HepG2 (cell line): ENCODE data around the gene AHCYL2. TPM values are rescaled to one million over a fixed set of nuclear protein-coding genes. Genes with fewer than 3 reads are reported as not detected.

ENCODE experiments used
- ATAC-seq: fragments of 200-7000 bp; cut with Tn5 transposase; 3 replicates; pipeline ENCODE4 v1.9.1; 2020; ENCODE audit warnings: mild to moderate bottlenecking, moderate library complexity
- BruUV-seq: library from RNA; stranded (reverse); fragments of 400-500 nt; replicated peaks from 2 replicates; lab custom pipeline; 2021; lab: Mats Ljungman, UMichigan
- CTCF ChIA-PET: fragments of 300-600 bp; formaldehyde crosslinking; extraction: SDS; loops from one replicate; lab custom pipeline; 2021; ENCODE audit warnings: low total read pairs, inconsistent platforms, low intra/inter-chr PET ratio; lab: Yijun Ruan, JAX
- POLR2A ChIA-PET: fragments of 350-600 bp; sonication (Branson Sonifier 250); formaldehyde crosslinking; loops from one replicate; lab custom pipeline; 2020; ENCODE audit warnings: antibody characterized with exemption, inconsistent platforms; lab: Yijun Ruan, JAX
- DNase-seq: peaks from one replicate; pipeline ENCODE4 v3.0.0-alpha.2; 2015; ENCODE audit warnings: low spot score
- FAIRE-seq: peaks from 3 replicates; lab custom pipeline; 2011; peaks lifted over from hg19 to GRCh38; lab: Jason Lieb, UNC
- H2AFZ ChIP-seq: one replicate; pipeline ENCODE4 v1.6.1; 2011; ENCODE audit warnings: low read length, inconsistent platforms
- H3K27ac ChIP-seq: fragments of 300-600 bp; 3 replicates; pipeline ENCODE4 v1.8.0; 2011; ENCODE audit warnings: mixed run types, mild to moderate bottlenecking, mixed read lengths, low read length, inconsistent platforms; ENCODE audit not compliant: insufficient read depth; ENCODE audit errors: extremely low read length
- H3K27me3 ChIP-seq, 2 experiments: fragments of 200-600 bp in 1 of 2; 2 replicates in 1 of 2; 3 replicates in 1 of 2; pipeline versions ENCODE4 v1.6.0 to v1.8.0; 2011; ENCODE audit warnings: low read length in 2 of 2, mild to moderate bottlenecking in 2 of 2, moderate library complexity in 2 of 2, inconsistent platforms in 1 of 2; ENCODE audit not compliant: insufficient read depth in 2 of 2, control insufficient read depth in 1 of 2
- H3K36me3 ChIP-seq, 2 experiments: fragments of 200-600 bp in 1 of 2; replicated peaks in 1 of 2; 2 replicates in 1 of 2; 3 replicates in 1 of 2; pipeline versions ENCODE4 v1.5.1 to v1.8.0; 2011; ENCODE audit warnings: low read length in 2 of 2, inconsistent platforms in 1 of 2; ENCODE audit not compliant: insufficient read depth in 2 of 2, control insufficient read depth in 1 of 2
- H3K4me1 ChIP-seq: 2 replicates; pipeline ENCODE4 v1.5.1; 2012; ENCODE audit warnings: low read length, inconsistent platforms; ENCODE audit not compliant: insufficient read depth
- H3K4me2 ChIP-seq: 2 replicates; pipeline ENCODE4 v1.6.0; 2011; ENCODE audit warnings: low read depth, low read length, inconsistent platforms
- H3K4me3 ChIP-seq, 3 experiments: fragments of 200-600 bp in 1 of 3; sonication (generic), shearing (Covaris generic) in 1 of 3; replicated peaks in 1 of 3; 2 replicates each; pipeline ENCODE4 v1.5.1; 2011 to 2016; ENCODE audit warnings: low read length in 3 of 3, inconsistent platforms in 2 of 3, low read depth in 2 of 3, mild to moderate bottlenecking in 2 of 3, control low read depth in 1 of 3, mixed read lengths in 1 of 3; ENCODE audit not compliant: insufficient read depth in 1 of 3
- H3K79me2 ChIP-seq: one replicate; pipeline ENCODE4 v1.6.1; 2011; ENCODE audit warnings: low read length, inconsistent platforms; ENCODE audit not compliant: insufficient read depth
- H3K9ac ChIP-seq: 2 replicates; pipeline ENCODE4 v1.6.0; 2011; ENCODE audit warnings: mild to moderate bottlenecking, low read depth, low read length, inconsistent platforms; ENCODE audit not compliant: insufficient read depth
- H3K9me3 ChIP-seq: 2 replicates; pipeline ENCODE4 v1.5.1; 2012; ENCODE audit warnings: mild to moderate bottlenecking, low read length
- H4K20me1 ChIP-seq: 2 replicates; pipeline ENCODE4 v1.6.0; 2011; ENCODE audit warnings: inconsistent platforms, mild to moderate bottlenecking, low read length, moderate library complexity; ENCODE audit not compliant: insufficient read depth
- MLX ChIP-seq: IDR thresholded peaks from 2 replicates; pipeline ENCODE4 v1.6.1; 2016
- NR0B2 ChIP-seq: sonication (generic); formaldehyde crosslinking; IDR thresholded peaks from 2 replicates; pipeline ENCODE4 v1.4.0; 2020; ENCODE audit warnings: mild to moderate bottlenecking, missing genetic modification reagents
- PRPF4 ChIP-seq: fragments of 200-400 bp; formaldehyde crosslinking; IDR thresholded peaks from 2 replicates; pipeline ENCODE4 v1.6.1; 2016; ENCODE audit warnings: low read length, low read depth; ENCODE audit not compliant: poor library complexity, severe bottlenecking
- ZBTB38 ChIP-seq: sonication (generic); formaldehyde crosslinking; IDR thresholded peaks from 2 replicates; pipeline ENCODE4 v1.5.1; 2020; ENCODE audit warnings: mild to moderate bottlenecking, missing genetic modification reagents
- ZNF234 ChIP-seq: sonication (generic); formaldehyde crosslinking; conservative IDR thresholded peaks from 2 replicates; pipeline ENCODE4 v1.5.1; 2020; ENCODE audit warnings: mild to moderate bottlenecking, missing genetic modification reagents
- ZNF468 ChIP-seq: sonication (generic); formaldehyde crosslinking; IDR thresholded peaks from 2 replicates; pipeline ENCODE4 v1.8.0; 2022; ENCODE audit warnings: mild to moderate bottlenecking, moderate library complexity, missing genetic modification reagents
- ZNF547 ChIP-seq: sonication (generic); formaldehyde crosslinking; IDR thresholded peaks from 2 replicates; pipeline ENCODE4 v1.5.1; 2020; ENCODE audit warnings: mild to moderate bottlenecking, missing genetic modification reagents
- WGBS: methylation state at CpG from one replicate; pipeline ENCODE4 v1.1.6; 2017; ENCODE audit warnings: low lambda C conversion rate; 5-methylcytosine and 5-hydroxymethylcytosine counted together
- in situ Hi-C: cut with HindIII; loops from 2 replicates; pipeline ENCODE4 v1.10.0; 2017; ENCODE audit warnings: low pct_unique_long_range_greater_than_20kb; ENCODE audit not compliant: extremely low pct_ligation_motif_present
- intact Hi-C: fragments of 100-400 bp; cut with micrococcal nuclease; formaldehyde crosslinking; loops from one replicate; pipeline ENCODE4 v1.10.0; 2022; ENCODE audit not compliant: unreplicated experiment
- polyA plus RNA-seq, 8 experiments: library from polyadenylated mRNA; depleted of rRNA in 3 of 8; stranded (reverse) in 7 of 8; unstranded in 1 of 8; fragments of >200 nt; fragmentation: Illumina TruSeq in 4 of 8; extraction: Trizol in 4 of 8; gene quantifications; 2 replicates each; pipeline versions ENCODE4 v1.2.1 to v1.2.3, GENCODE V29; 2011 to 2016; ENCODE audit warnings: low read depth in 4 of 8, missing spikeins in 1 of 8, mixed read lengths in 1 of 8; ENCODE audit not compliant: insufficient read depth in 1 of 8
- total RNA-seq, 5 experiments: library from RNA; depleted of rRNA; stranded (reverse); fragments of >200 nt; fragmentation: Illumina TruSeq; extraction: Trizol; gene quantifications; 2 replicates each; pipeline ENCODE4 v1.2.3, GENCODE V29; 2016; ENCODE audit warnings: low read depth in 1 of 5
- TF ChIP-seq, protein P1 (sequence below): IDR thresholded peaks from 2 replicates; pipeline ENCODE4 v1.4.0; 2020; ENCODE audit warnings: mild to moderate bottlenecking, missing genetic modification reagents
- TF ChIP-seq, protein P2 (sequence below): sonication (generic); formaldehyde crosslinking; IDR thresholded peaks from 2 replicates; pipeline ENCODE4 v1.4.0; 2020; ENCODE audit warnings: missing genetic modification reagents

Gene AHCYL2
- total and polyA plus RNA-seq, 2 of the 13 experiments (the other 11 are each of a cell fraction or from before 2014, with no cell fraction given): 9.5 to 14.7 TPM

- H4K20me1 ChIP-seq: no peaks in the 10 kb centered on the region
- no peak for FAIRE-seq
- DNase-seq: no peak
- H3K4me2 ChIP-seq: no peak overlapping the region
- no peaks in the 10 kb centered on the region for H3K4me1 ChIP-seq
- H3K27me3 ChIP-seq: no peaks in the 10 kb centered on the region
- CTCF ChIA-PET: no interaction called here
- no peaks in the 10 kb centered on the region for H3K9me3 ChIP-seq
- no peak overlapping the region for H2AFZ ChIP-seq
- H3K4me3 ChIP-seq: no peak overlapping the region
- no peaks in the 10 kb centered on the region for H3K36me3 ChIP-seq
- WGBS: 98% methylated on average over 4 of the region's 4 CpGs
- TF ChIP-seq ZNF234 (CRISPR knock-in tag): no peak
- no peak for TF ChIP-seq ZBTB38 (CRISPR knock-in tag)
- intact Hi-C loops (no loop called here), in situ Hi-C loops (no loop called here)
- no peak for ATAC-seq
- POLR2A ChIA-PET: no interaction called here
- no peak overlapping the region for H3K27ac ChIP-seq
- H3K9ac ChIP-seq: no peak overlapping the region
- no TSS peak for BruUV-seq
- no peaks in the 10 kb centered on the region for H3K79me2 ChIP-seq
Observed at GRCh38 chr7:129258649-129259389, 34.0 kb downstream of the AHCYL2 start.

- WGBS: 75% methylated on average over 2 of the region's 2 CpGs
- Histone ChIP-seq H3K79me2 (no peaks in the 10 kb centered on the region), H3K36me3 (no peaks in the 10 kb centered on the region), H3K4me2 (no peak overlapping the region), H3K4me3 (no peak overlapping the region), H4K20me1 (no peaks in the 10 kb centered on the region), H2AFZ (no peak overlapping the region), H3K9me3 (no peaks in the 10 kb centered on the region), H3K27me3 (no peaks in the 10 kb centered on the region), H3K27ac (no peak overlapping the region), H3K4me1 (no peaks in the 10 kb centered on the region), H3K9ac (no peak overlapping the region)
- ChIA-PET CTCF (no interaction called here), POLR2A (no interaction called here)
- FAIRE-seq (no peak), ATAC-seq (no peak), DNase-seq (no peak)
- in situ Hi-C loops (no loop called here), intact Hi-C loops (no loop called here)
- BruUV-seq: no TSS peak
- TF ChIP-seq ZNF468 (CRISPR knock-in tag) (no peak), PRPF4 (no peak), ZNF547 (CRISPR knock-in tag) (no peak), MLX (CRISPR knock-in tag) (no peak), NR0B2 (CRISPR knock-in tag) (no peak)
- TF ChIP-seq, protein P1, sequence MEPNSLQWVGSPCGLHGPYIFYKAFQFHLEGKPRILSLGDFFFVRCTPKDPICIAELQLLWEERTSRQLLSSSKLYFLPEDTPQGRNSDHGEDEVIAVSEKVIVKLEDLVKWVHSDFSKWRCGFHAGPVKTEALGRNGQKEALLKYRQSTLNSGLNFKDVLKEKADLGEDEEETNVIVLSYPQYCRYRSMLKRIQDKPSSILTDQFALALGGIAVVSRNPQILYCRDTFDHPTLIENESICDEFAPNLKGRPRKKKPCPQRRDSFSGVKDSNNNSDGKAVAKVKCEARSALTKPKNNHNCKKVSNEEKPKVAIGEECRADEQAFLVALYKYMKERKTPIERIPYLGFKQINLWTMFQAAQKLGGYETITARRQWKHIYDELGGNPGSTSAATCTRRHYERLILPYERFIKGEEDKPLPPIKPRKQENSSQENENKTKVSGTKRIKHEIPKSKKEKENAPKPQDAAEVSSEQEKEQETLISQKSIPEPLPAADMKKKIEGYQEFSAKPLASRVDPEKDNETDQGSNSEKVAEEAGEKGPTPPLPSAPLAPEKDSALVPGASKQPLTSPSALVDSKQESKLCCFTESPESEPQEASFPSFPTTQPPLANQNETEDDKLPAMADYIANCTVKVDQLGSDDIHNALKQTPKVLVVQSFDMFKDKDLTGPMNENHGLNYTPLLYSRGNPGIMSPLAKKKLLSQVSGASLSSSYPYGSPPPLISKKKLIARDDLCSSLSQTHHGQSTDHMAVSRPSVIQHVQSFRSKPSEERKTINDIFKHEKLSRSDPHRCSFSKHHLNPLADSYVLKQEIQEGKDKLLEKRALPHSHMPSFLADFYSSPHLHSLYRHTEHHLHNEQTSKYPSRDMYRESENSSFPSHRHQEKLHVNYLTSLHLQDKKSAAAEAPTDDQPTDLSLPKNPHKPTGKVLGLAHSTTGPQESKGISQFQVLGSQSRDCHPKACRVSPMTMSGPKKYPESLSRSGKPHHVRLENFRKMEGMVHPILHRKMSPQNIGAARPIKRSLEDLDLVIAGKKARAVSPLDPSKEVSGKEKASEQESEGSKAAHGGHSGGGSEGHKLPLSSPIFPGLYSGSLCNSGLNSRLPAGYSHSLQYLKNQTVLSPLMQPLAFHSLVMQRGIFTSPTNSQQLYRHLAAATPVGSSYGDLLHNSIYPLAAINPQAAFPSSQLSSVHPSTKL (CRISPR knock-in tag): no peak
- TF ChIP-seq, protein P2, sequence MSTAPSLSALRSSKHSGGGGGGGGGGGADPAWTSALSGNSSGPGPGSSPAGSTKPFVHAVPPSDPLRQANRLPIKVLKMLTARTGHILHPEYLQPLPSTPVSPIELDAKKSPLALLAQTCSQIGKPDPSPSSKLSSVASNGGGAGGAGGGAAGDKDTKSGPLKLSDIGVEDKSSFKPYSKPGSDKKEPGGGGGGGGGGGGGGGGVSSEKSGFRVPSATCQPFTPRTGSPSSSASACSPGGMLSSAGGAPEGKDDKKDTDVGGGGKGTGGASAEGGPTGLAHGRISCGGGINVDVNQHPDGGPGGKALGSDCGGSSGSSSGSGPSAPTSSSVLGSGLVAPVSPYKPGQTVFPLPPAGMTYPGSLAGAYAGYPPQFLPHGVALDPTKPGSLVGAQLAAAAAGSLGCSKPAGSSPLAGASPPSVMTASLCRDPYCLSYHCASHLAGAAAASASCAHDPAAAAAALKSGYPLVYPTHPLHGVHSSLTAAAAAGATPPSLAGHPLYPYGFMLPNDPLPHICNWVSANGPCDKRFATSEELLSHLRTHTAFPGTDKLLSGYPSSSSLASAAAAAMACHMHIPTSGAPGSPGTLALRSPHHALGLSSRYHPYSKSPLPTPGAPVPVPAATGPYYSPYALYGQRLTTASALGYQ (CRISPR knock-in tag): no peak
Observed at GRCh38 chr7:129262324-129262723, 37.5 kb downstream of the AHCYL2 start.
